SK-N-SH treated with all-trans-retinoic acid at 6 μM for 48 hours (cell line): ENCODE measurements around the gene RASAL2.

Experiments
- ESRRG ChIP-seq: fragments of 250-450 bp; sonication (Bioruptor Pico); IDR thresholded peaks from 2 replicates; pipeline ENCODE4 v1.6.1; 2021; ENCODE audit warnings: mild to moderate bottlenecking
- RARB ChIP-seq: fragments of 250-450 bp; sonication (Bioruptor Pico); IDR thresholded peaks from 2 replicates; pipeline ENCODE4 v1.8.0; 2021; ENCODE audit warnings: mild to moderate bottlenecking, moderate library complexity
- SNAI2 ChIP-seq: fragments of 250-450 bp; sonication (Bioruptor Pico); IDR thresholded peaks from 2 replicates; pipeline ENCODE4 v1.5.0; 2020; ENCODE audit warnings: mild to moderate bottlenecking, moderate library complexity
- TCF4 ChIP-seq: fragments of 250-450 bp; sonication (Bioruptor Pico); IDR thresholded peaks from 2 replicates; pipeline ENCODE4 v1.8.0; 2021; ENCODE audit warnings: mild to moderate bottlenecking, moderate library complexity, borderline replicate concordance
- ZFP3 ChIP-seq: fragments of 250-450 bp; sonication (Bioruptor Pico); IDR thresholded peaks from 2 replicates; pipeline ENCODE4 v1.5.0; 2020; ENCODE audit warnings: mild to moderate bottlenecking, moderate library complexity
- ZFP30 ChIP-seq: fragments of 450-650 bp; formaldehyde crosslinking; IDR thresholded peaks from 2 replicates; pipeline ENCODE4 v1.5.0; 2022; ENCODE audit warnings: mild to moderate bottlenecking, moderate library complexity
- ZNF70 ChIP-seq: fragments of 450-650 bp; formaldehyde crosslinking; IDR thresholded peaks from 2 replicates; pipeline ENCODE4 v1.5.0; 2020; ENCODE audit warnings: mild to moderate bottlenecking, moderate library complexity
- ZNF8 ChIP-seq: fragments of 450-650 bp; formaldehyde crosslinking; IDR thresholded peaks from 2 replicates; pipeline ENCODE4 v1.5.0; 2020; ENCODE audit warnings: mild to moderate bottlenecking, moderate library complexity
- TF ChIP-seq, protein P1 (sequence below): fragments of 250-450 bp; sonication (Bioruptor Pico); IDR thresholded peaks from 2 replicates; pipeline ENCODE4 v1.8.0; 2020; ENCODE audit warnings: mild to moderate bottlenecking, moderate library complexity, borderline replicate concordance
- TF ChIP-seq, protein P2 (sequence below): fragments of 250-450 bp; sonication (Bioruptor Pico); IDR thresholded peaks from 2 replicates; pipeline ENCODE4 v1.5.0; 2020; ENCODE audit warnings: mild to moderate bottlenecking, moderate library complexity

GRCh38 chr1:178389441-178389840 is 295.5 kb downstream of the RASAL2 start:
- TF ChIP-seq TCF4 (CRISPR knock-in tag) (no peak), ZNF8 (CRISPR knock-in tag) (no peak), ZFP3 (no peak), ZNF70 (no peak), SNAI2 (no peak), ZFP30 (CRISPR knock-in tag) (no peak), ESRRG (CRISPR knock-in tag) (no peak), RARB (no peak)
- TF ChIP-seq, protein P1, sequence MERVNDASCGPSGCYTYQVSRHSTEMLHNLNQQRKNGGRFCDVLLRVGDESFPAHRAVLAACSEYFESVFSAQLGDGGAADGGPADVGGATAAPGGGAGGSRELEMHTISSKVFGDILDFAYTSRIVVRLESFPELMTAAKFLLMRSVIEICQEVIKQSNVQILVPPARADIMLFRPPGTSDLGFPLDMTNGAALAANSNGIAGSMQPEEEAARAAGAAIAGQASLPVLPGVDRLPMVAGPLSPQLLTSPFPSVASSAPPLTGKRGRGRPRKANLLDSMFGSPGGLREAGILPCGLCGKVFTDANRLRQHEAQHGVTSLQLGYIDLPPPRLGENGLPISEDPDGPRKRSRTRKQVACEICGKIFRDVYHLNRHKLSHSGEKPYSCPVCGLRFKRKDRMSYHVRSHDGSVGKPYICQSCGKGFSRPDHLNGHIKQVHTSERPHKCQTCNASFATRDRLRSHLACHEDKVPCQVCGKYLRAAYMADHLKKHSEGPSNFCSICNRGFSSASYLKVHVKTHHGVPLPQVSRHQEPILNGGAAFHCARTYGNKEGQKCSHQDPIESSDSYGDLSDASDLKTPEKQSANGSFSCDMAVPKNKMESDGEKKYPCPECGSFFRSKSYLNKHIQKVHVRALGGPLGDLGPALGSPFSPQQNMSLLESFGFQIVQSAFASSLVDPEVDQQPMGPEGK, result no peak
- TF ChIP-seq, protein P2, sequence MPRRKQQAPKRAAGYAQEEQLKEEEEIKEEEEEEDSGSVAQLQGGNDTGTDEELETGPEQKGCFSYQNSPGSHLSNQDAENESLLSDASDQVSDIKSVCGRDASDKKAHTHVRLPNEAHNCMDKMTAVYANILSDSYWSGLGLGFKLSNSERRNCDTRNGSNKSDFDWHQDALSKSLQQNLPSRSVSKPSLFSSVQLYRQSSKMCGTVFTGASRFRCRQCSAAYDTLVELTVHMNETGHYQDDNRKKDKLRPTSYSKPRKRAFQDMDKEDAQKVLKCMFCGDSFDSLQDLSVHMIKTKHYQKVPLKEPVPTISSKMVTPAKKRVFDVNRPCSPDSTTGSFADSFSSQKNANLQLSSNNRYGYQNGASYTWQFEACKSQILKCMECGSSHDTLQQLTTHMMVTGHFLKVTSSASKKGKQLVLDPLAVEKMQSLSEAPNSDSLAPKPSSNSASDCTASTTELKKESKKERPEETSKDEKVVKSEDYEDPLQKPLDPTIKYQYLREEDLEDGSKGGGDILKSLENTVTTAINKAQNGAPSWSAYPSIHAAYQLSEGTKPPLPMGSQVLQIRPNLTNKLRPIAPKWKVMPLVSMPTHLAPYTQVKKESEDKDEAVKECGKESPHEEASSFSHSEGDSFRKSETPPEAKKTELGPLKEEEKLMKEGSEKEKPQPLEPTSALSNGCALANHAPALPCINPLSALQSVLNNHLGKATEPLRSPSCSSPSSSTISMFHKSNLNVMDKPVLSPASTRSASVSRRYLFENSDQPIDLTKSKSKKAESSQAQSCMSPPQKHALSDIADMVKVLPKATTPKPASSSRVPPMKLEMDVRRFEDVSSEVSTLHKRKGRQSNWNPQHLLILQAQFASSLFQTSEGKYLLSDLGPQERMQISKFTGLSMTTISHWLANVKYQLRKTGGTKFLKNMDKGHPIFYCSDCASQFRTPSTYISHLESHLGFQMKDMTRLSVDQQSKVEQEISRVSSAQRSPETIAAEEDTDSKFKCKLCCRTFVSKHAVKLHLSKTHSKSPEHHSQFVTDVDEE, result no peak
